GM18867 (cell line): ENCODE data around the gene ZNF585A.
A peak's percentile ranks its signal among the peaks of the same experiment; 100 is the strongest.
"Not testable (repeated sequence)": the region's sequence is repeated elsewhere in the genome, so short reads cannot be mapped to it uniquely, and the experiment has no call there.

Source experiments
- ATAC-seq: cut with Tn5 transposase; IDR thresholded peaks from one replicate; pipeline ENCODE4 v1.9.1; 2021; ENCODE audit warnings: mild to moderate bottlenecking, moderate library complexity; ENCODE audit not compliant: unreplicated experiment

The ZNF585A gene

DNA sequence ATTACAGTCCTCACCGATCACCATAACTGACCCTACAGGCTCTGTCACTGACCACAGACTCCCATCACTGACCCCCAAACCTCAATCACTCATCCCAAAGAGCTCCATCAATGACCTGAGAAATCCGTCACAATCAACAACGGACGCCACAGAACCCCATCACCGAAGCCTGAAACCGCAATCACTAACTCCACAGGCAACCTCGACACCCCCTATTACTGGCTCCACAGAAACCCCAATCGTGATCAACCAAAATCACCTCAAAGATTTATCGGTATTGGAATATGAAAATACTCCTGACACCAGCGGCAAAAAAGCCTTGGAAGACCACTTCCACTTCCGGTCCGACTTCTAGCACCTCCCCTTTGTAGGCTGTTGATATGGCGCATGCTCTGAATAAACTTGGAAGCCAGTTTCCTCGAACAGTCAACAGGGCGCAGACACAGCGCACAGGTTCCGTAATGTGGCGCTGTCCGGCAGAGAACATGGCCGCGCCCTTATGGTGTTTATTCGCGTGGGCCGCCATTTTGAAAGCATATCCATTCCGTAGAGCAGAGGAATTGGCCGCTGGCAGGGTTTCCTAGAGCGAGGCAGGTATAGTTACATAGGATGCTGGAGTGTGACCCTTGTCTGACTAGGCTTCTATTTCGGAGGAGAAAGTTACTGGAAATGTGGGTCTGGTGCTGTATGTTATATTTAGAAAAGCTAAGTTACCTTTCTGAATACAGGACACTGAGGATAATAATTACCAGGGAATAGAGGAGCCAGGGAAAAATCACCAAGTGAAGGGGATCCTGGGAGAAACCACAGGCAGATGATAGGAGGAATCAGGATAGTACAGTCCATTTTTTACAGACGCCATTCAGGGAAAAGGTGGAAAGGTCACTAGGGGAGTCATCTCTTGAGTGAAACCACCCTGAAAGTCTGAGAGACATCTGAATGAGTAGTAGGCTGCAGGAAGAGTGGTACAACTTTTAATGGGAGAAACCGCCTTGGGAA is at the start of gene ZNF585A:
Gene ZNF585A, minus strand, starts transcription at position 328 of the 999 bp plus-strand sequence. CDS start 2,785 bp downstream, outside the sequence.
- ATAC-seq = peak; percentile 100

DNA sequence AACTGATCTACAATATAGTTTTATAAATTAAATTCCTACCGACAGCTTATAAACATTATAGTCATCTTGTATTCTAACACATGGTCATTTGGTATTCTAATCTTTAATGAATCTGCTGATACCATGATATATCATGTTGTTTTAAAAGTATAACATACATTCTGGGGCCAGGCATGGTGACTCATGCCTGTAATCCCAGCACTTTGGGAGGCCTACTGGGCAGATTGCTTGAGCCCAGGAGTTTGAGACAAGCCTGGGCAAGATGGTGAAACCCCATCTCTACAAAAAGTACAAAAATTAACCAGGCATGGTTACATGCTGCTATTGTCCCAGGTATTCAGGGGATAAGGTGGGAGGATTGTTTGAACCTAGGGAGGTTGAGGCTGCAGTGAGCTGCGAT is 48.6 kb upstream of the ZNF585A start:
- ATAC-seq = no peak

DNA sequence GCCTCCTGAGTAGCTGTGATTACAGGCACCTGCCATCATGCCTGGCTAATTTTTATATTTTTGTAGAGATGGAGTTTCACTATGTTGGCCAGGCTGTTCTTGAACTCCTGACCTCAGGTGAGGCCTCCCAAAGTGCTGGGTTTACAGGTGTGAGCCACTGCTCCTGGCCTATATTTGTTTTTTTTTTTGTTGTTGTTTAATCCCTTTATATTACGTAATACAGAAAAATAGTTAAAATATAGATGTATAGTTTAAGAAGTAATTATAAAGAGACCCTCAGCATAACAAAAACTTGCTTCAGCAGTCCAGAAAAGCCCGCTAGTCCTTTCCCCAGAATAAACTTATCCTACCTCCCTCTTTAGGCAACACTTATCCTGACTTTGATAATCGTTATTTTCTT is 47.9 kb upstream of the ZNF585A start:
- no peak for ATAC-seq

DNA sequence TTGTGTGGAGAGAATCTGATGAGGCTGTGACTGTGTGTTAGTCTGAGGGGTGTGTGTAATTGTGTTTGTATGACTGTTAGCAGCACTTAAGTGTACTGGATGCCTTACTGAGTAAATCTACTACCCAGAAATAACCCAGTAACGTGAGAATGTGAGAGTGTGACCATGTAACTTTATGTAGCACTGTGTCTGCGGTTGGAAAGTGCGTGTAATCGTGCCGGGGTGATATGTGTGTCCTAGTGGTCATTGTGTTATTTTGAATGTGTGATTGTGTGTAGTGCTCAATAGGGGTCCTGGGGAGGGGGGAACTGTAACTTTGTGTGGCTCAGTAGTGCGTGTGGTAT is 46.1 kb upstream of the ZNF585A start:
- ATAC-seq = no peak

DNA sequence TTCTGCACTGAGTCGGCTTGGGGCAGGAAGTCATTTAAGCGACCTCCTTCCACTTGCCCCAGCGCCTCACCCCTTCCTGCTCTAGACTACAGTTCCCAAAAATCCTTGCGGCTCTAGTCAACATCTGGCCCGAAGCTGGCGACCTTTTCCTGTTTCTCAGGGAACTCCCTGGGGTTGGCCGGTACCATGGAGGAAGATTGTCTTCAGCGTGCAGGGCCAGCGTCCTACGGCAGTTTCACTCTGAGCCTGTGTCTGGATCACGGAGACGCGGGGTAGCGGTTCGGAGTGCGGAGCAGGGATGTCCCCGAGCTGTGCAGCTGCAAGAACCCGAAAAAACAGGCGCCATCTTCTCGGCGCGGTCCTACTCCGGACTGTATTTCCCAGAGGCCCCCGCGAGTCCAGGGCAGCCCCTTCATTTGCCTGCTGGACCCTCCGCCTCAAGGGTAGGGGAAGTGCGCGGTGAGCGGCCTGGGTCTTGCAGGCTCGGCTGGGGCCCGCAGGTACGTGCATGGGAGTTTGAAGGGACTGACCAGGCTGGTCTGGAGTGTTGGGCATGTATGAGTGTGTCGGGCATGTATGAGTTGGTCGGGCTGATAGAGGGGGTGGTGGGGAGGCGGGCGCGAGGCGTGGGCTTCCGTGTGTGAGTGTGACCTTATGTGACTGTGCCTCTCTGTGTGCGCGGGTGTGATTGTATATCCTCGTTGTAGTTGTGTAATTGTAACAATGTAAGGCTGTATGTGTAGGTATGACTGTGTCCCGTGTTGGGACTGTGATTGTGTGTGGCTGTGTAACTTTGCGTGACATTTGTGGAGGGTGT is 45.5 kb upstream of the ZNF585A start, which contains the start of gene ZNF383:
Gene ZNF383, plus strand, starts transcription at position 440 of the 817 bp plus-strand sequence. CDS start 12,240 bp downstream, outside the sequence.
- ATAC-seq = peak; percentile 87

DNA sequence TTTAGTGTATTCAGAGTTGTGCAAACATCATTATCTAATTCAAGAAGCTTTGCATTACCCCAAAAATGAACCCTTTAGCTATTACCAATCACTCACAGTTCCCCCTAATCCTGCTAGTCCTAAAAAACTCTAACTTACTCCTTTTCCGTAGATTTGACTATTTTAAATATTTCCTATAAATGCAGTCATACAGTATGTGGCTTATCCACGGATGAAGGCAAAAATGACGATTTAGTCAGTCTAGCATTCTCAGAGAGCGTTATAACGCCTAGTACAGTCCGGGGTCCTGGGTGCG is 44.9 kb upstream of the ZNF585A start:
- ATAC-seq = no peak

DNA sequence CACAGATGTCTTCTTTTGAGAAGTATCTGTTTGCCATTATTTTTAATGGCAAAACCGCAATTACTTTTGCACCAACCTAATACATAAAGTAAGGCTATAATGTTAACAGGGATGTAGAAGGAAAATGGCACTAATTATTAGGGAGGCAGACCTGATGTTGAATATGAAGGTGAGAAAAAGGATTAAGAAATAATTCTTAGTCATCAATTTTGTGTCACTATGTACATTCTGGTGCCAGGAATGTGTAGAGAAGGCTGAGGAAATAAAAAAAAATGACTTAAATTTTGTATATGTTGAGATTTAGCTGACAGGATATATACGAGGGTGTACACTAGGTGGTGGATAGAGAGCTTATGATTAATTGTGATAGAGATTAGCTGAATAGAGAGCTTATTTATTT is 25.3 kb upstream of the ZNF585A start:
- no peak for ATAC-seq

DNA sequence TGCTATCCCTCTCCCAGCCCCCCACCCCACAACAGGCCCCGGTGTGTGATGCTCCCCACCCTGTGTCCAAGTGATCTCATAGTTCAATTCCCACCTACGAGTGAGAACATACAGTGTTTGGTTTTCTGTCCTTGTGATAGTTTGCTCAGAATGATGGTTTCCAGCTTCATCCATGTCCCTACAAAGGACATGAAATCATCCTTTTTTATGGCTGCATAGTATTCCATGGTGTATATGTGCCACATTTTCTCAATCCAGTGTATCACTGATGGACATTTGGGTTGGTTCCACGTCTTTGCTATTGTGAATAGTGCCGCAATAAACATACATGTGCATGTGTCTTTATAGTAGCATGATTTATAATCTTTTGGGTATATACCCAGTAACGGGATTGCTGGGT is 24.6 kb upstream of the ZNF585A start:
- not testable (repeated sequence) for ATAC-seq

DNA sequence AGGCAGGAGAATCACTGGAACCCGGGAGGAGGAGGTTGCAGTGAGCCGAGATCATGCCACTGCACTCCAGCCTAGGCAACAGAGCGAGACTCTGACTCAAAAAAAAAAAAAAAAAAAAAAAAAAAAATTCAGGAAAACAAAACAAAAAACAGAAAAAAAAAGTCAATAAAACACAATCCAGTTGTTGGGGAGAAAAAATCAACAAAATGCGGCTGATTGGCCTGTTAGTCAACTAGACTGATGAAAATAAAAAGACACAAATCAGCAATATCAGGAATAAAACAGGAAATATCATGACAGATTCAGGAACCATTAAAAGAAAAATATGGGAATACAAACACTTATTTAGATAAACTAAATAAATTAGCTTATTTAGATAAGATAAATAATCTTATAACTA is 22.8 kb upstream of the ZNF585A start:
- ATAC-seq = not testable (repeated sequence)

DNA sequence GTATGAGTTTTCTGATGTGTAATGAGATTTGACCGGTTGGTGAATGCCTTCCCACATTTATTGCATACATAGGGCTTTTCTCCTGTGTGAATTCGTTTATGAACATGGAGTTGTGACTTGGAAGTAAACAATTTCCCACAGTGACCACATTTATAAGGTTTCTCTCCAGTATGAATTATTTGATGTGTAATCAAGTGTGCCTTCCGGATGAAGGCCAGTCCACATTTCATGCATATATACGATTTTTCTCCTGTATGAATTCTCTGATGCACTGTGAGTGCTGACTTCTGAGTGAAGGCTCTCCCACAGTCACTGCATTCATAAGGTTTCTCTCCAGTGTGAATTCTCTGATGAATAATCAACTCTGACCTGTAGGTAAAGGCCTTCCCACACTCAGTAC is 13.6 kb upstream of the ZNF585A start:
- not testable (repeated sequence) for ATAC-seq

DNA sequence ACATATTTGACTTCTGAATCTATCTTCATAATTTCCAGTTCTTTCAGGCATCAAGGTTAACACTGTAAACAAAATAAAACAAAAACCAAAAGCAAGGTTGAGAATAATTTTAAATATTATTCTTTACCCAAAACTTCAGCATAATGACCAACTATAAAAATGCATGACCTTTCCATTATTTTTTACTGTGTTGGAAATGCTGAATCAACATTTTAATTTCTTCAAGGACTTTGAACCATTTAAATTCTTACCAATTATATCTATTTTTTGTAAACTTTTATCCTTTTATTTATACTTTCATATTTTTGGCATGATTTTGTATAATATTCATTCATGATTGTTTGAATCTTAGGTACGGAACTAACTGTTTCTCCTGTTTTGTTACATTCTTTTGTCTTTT is 6.9 kb downstream of the ZNF585A start:
- no peak for ATAC-seq

DNA sequence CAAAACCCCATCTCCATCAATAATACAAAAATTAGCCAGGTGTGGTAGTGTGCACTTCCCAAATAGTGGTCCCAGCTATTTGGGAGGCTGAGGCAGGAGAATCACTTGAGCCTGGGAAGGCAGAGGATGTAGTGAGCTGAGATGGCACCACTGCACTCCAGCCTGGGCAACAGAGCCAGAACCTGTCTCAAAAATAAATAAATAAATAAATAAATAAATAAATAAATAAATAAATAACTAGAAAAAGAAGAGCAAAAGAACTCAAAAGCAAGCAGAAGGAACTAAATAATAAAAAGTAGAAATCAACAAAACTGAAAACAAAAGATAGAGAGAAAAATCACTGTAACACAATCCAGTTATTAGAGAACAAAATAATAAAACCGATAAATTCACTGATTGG is 12.3 kb downstream of the ZNF585A start:
- no peak for ATAC-seq

DNA sequence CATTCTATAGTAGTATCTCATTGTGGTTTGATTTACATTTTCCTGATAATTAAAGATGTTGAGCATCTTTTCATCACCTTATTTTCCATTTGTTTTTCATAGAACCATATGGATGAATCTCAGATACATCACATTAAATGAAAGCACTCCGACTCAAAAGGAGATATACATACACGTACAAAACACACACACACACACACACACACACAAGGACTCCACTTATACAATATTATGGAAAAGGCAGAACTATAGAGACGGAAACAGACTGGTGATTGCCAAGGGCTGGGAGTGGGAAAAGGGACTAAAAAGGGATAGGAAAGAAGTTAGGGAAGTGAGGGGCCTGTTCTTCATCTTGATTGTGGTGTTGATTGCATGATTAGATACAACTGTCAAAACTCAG is 24.3 kb downstream of the ZNF585A start:
- no peak for ATAC-seq

DNA sequence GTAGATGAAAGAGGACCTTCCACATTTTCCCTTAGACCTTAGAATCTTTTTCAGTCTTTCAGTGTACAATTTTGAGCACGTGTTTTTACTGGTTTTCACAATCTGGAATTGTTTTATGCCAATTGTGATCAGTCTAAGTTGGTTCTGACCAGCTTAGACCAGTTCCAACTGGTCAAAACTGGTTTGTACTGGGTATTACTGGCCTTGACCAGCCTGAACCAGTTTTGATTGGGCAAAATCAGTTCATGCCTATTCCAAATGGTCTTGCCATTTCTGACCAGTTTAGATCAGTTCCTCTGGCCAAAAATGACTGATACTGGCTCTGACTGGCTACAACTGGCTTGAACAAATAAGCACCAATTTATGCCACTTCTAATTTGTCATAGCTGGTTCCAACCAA is 36.4 kb downstream of the ZNF585A start:
- ATAC-seq = no peak

DNA sequence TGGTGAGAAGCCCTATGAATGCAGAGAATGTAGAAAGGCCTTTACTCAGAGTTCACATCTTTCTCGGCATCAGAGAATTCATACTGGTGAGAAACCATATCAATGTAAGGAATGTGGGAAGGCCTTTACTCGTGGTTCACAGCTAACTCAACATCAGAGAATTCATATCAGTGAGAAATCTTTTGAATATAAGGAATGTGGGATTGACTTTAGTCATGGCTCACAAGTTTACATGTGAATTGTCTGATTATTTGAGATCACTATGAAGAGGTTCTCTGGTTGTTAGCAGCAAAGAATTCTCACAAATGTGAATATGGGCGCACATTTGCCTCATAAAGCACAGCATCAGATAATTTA is 43.7 kb downstream of the ZNF585A start:
- no peak for ATAC-seq

DNA sequence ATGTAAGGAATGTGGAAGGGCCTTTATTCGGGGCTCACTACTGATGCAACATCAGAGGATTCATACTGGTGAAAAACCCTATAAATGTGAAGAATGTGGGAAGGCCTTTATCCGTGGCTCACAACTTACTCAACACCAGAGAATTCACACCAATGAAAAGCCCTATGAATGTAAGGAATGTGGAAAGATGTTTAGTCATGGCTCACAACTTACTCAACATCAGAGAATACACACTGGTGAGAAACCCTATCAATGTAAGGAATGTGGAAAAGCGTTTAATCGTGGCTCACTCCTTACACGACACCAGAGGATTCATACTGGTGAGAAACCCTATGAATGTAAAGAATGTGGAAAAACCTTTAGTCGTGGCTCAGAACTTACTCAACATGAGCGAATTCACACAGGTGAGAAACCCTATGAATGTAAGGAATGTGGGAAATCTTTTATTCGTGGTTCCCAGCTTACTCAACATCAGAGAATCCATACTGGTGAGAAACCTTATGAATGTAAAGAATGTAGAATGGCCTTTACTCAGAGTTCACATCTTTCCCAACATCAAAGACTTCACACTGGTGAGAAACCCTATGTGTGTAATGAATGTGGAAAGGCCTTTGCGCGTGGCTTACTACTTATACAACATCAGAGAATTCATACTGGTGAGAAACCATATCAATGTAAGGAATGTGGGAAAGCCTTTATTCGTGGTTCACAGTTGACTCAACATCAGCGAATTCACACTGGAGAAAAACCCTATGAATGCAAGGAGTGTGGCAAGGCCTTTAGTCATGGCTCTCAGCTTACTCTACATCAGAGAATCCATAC is 44.3 kb downstream of the ZNF585A start:
- ATAC-seq = no peak

DNA sequence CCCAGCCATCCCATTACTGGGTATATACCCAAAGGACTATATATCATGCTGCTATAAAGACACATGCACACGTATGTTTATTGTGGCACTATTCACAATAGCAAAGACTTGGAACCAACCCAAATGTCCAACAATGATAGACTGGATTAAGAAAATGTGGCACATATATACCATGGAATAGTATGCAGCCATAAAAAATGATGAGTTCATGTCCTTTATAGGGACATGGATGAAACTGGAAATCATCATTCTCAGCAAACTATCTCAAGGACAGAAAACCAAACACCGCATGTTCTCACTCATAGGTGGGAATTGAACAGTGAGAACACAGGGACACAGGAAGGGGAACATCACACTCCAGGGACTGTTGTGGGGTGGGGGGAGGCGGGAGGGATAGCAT is 50.4 kb downstream of the ZNF585A start:
- not testable (repeated sequence) for ATAC-seq

DNA sequence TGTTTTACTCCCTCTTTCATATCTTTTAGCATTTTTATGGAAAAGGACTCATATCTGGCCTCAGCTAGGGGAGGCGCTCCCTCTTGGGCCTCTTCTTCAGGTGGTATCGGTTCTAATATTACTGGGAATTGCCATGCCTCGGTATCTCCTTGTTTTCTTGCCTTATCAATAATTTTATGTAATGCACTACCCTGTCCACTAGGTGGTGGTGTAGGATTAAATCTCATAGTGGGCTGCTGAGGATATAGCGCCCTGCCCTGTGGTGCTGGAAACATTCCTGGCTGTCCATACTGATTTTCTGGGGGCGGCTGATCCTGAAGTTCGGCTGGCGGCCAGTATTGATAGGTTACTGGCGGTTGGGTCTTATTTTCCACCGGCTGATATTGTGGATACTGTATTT is 58.5 kb downstream of the ZNF585A start:
- no peak for ATAC-seq

DNA sequence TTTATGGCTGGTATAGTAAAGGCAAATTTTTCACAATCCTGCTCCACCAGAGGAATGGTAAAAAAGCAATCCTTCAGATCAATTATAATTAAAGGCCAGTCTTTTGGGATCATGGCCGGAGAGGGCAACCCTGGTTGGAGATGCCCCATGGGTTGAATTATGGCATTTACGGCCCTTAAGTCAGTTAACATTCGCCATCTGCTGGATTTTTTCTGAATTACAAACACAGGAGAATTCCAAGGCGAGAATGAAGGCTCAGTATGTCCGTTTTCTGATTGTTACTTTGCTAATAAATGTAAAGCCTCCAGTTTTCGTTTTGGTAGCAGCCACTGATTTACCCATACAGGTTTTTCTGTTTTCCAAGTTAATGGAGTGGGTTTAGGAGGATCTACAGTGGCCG is 60.7 kb downstream of the ZNF585A start:
- not testable (repeated sequence) for ATAC-seq

DNA sequence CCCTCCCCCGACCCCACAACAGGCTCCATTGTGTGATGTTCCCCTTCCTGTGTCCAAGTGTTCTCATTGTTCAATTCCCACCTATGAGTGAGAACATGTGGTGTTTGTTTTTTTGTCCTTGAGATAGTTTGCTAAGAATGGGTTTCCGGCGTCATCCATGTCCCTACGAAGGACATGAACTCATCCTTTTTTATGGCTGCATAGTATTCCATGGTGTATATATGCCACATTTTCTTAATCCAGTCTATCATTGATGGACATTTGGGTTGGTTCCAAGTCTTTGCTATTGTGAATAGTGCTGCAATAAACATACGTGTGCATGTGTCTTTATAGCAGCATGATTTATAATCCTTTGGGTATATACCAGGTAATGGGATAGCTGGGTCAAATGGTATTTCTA is 68.4 kb downstream of the ZNF585A start:
- not testable (repeated sequence) for ATAC-seq

DNA sequence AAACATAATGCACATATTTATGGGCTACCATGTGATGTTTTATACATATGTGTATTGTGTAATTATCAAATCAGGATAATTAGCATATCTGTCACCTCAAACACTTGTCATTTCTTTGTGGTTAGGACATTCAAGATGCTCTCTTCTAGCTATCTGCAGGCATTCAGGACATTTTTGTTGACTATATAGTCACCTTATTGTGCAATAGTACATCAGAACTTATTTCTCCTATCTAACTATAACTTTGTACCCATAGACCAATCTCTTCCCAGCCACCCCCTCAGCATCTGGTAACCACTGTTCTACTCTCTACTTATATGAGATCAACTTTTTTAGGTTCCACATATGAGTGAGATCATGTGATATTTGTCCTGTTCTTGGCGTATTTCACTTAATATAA is 73.9 kb downstream of the ZNF585A start:
- ATAC-seq = no peak
